ENCODE measurements around the gene IFITM2. TPM values are rescaled to one million over a fixed set of nuclear protein-coding genes. Genes with fewer than 3 reads are reported as not detected.

Gene IFITM2
- total and polyA plus RNA-seq, 2 of the 4 experiments (the other 2 are of a cell fraction) = 31.2 to 564 TPM

DNA sequence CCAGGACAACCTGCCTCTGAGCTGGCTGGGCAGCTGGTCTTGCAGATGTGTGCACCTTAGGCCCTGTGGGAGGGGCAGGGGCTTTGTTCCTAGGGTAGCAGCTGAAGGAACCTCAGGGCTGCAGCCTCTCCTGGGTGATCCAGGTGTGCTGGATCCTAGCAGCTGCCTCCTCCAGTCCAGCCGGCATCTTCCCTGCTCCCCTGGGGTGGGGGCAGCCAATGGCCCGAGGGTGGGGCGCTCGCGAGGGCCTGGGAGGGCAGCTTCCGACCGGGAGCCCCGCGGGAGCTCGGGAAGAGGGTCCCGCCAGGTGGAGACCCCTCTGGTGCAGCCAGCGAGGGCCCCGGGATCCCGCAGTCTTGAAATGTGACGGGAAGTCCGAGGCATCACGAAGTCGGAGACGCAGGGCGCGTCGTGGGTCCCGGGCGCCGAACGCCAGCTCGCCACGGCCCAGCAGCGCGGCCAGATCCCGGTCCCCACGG is 7.9 kb downstream of the IFITM2 start:
- 0 out of 2 replicates have a peak, but pooled peaks cover 3% of the 10 kb centered on the region for H3K9me1 ChIP-seq (ENCODE audit: insufficient read depth, low read length)
- no peak overlapping the region for H3K27ac ChIP-seq (ENCODE audit: insufficient read depth, low read length)
- no peaks in the 10 kb centered on the region for H3K27me3 ChIP-seq (ENCODE audit: control insufficient read depth, insufficient read depth, low read length)
- H2AK5ac ChIP-seq (ENCODE audit: low read depth, low read length) = peak overlapping the region; percentile 63
- H3K4me3 ChIP-seq (ENCODE audit: insufficient read depth, low read depth, low read length) = peak overlapping the region; percentile 15
- TF ChIP-seq, protein P1, sequence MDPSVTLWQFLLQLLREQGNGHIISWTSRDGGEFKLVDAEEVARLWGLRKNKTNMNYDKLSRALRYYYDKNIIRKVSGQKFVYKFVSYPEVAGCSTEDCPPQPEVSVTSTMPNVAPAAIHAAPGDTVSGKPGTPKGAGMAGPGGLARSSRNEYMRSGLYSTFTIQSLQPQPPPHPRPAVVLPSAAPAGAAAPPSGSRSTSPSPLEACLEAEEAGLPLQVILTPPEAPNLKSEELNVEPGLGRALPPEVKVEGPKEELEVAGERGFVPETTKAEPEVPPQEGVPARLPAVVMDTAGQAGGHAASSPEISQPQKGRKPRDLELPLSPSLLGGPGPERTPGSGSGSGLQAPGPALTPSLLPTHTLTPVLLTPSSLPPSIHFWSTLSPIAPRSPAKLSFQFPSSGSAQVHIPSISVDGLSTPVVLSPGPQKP (IDR thresholded peaks at IDR 0.05; ENCODE audit: borderline replicate concordance, low read depth, low read length) = no peak
- TF ChIP-seq MXI1 (IDR thresholded peaks at IDR 0.05; ENCODE audit: borderline replicate concordance, low read depth, low read length) = no peak
- no peak overlapping the region for H2BK15ac ChIP-seq (ENCODE audit: low read depth, low read length)
- no peak overlapping the region for H2BK5ac ChIP-seq (ENCODE audit: low read depth, low read length, poor library complexity, severe bottlenecking)
- H2AFZ ChIP-seq (replicated peaks; ENCODE audit: low read length, poor library complexity) = no peak overlapping the region
- ATAC-seq (ENCODE audit: low read depth) (no peak), DNase-seq (no peak)
- BruUV-seq (replicated peaks) = no TSS peak
- H3K56ac ChIP-seq (ENCODE audit: extremely low read depth, insufficient read depth, low read length) = no peak overlapping the region
- H4K20me1 ChIP-seq (ENCODE audit: insufficient read depth, low read length) = peaks cover 10% of the 10 kb centered on the region; the same call in 1 of the 2 replicates
- no peak overlapping the region for H4K91ac ChIP-seq (ENCODE audit: insufficient read depth, low read depth, low read length)
- peak overlapping the region; percentile 62 for H3K4me2 ChIP-seq (ENCODE audit: low read depth, low read length)
- no peak overlapping the region for H3K14ac ChIP-seq (replicated peaks; ENCODE audit: low read depth, low read length)
- peak overlapping the region; percentile 71 for H3K23ac ChIP-seq (ENCODE audit: low read depth, low read length)
- in situ Hi-C loops (cut with MboI; ENCODE audit: low sequenced_read_pairs) (no loop called here), dilution Hi-C loops (cut with HindIII; ENCODE audit: low sequenced_read_pairs, unreplicated experiment) (no loop called here), intact Hi-C loops (cut with micrococcal nuclease) (no loop called here)
- no peak overlapping the region for H3K4ac ChIP-seq (ENCODE audit: low read depth, low read length)
- H2BK20ac ChIP-seq (ENCODE audit: low read depth, low read length) = no peak overlapping the region
- peaks cover 5 to 40% of the 10 kb centered on the region in 2 experiments; a peak in 3 of 4 replicates for H3K79me1 ChIP-seq (ENCODE audit: low read depth in 1 of 2, low read length in 2 of 2)
- no peak overlapping the region for H2BK120ac ChIP-seq (ENCODE audit: low read depth, low read length)
- H2AK9ac ChIP-seq (replicated peaks; ENCODE audit: low read depth, low read length, poor library complexity) = no peak overlapping the region
- H3K9me3 ChIP-seq (ENCODE audit: control insufficient read depth, insufficient read depth, low read length) = no peaks in the 10 kb centered on the region
- H3K9ac ChIP-seq (ENCODE audit: low read depth, low read length) = peak overlapping the region; percentile 29; the same call in 1 of the 2 replicates
- peaks cover 21% of the 10 kb centered on the region for H3K4me1 ChIP-seq (ENCODE audit: control insufficient read depth, insufficient read depth, low read length)
- H4K8ac ChIP-seq (ENCODE audit: low read depth in 2 of 2, low read length in 2 of 2) = no peak overlapping the region
- WGBS, 2 experiments (ENCODE audit: extremely low coverage in 2 of 2, insufficient read length in 1 of 2) = 68% methylated on average over 12 of the region's 32 CpGs; no CpG with 5 or more reads in 1 of the 2 experiments
- no peak overlapping the region for H3K18ac ChIP-seq (ENCODE audit: low read depth, low read length)
- ChIA-PET POLR2A (ENCODE audit: unreplicated experiment) (no interaction called here), CTCF (no interaction called here)
- no peak overlapping the region for H4K5ac ChIP-seq (ENCODE audit: low read depth, low read length)
- H3K36me3 ChIP-seq (ENCODE audit: control insufficient read depth, insufficient read depth, low read length) = peaks cover 6% of the 10 kb centered on the region; the same call in 1 of the 2 replicates

Measured in IMR-90 (cell line).